ENCODE results near the gene HSPA1A. TPM values are rescaled to one million over a fixed set of nuclear protein-coding genes. Genes with fewer than 3 reads are reported as not detected.

The HSPA1A gene
- total and polyA plus RNA-seq, 9 of the 15 experiments (the other 6 are each of a cell fraction or from before 2014, with no cell fraction given), result 2.2 to 273 (median 107) TPM

DNA sequence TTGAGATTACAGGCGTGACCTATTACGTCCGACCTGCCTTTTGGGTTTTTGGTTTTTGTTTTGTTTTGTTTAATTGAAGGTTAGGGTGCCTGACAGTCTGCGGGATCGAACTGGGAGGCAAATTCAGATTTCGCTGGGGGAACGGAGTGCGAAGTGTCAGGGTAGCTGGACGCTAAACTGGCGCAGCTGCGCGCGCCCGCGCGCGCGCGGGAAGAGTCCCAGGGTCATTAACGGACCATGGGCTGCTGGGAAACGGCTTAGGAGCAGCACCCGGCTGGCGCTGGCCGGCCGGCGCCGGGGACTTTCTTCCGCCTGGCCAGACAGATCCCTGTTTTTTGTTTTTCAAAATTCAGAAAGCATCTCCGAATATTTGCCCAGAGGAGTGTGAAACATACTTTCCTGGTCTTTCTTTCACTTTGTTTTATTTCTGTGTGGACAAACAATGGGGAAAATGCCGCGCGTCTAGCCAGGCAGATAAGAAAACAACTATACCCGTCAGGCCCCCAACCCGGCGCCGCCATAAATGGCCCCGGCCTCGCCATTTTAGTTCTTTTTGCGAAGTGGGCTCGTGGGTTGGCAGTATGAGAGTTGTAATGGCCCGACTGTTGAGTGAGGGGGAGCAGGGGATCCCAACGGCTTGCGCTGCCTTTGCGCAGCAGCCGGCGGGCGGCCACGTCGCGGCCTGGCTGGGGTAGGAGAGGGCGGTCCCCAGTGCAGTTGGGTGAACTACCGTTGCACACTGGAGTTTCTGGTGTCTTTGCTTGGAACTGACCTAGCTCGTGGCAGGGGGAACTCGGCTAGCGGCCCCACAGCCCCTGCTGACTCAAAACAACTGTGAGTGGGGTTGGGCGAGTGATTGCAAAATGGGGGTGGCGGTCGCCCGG is 19.3 kb downstream of the HSPA1A start (continued):
- TF ChIP-seq, protein P1, sequence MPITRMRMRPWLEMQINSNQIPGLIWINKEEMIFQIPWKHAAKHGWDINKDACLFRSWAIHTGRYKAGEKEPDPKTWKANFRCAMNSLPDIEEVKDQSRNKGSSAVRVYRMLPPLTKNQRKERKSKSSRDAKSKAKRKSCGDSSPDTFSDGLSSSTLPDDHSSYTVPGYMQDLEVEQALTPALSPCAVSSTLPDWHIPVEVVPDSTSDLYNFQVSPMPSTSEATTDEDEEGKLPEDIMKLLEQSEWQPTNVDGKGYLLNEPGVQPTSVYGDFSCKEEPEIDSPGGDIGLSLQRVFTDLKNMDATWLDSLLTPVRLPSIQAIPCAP (CRISPR knock-in tag; IDR thresholded peaks at IDR 0.05; ENCODE audit: borderline replicate concordance), result 0 out of 2 replicates have a peak, but pooled peaks have one; percentile 88
- TF ChIP-seq ZNF780A (CRISPR knock-in tag; IDR thresholded peaks at IDR 0.05) (no peak), TARDBP (IDR thresholded peaks at IDR 0.05) (peak; percentile 61; the same call in 1 of the 2 replicates), CXXC5 (CRISPR knock-in tag; IDR thresholded peaks at IDR 0.05) (peak; percentile 99), ZMIZ1 (IDR thresholded peaks at IDR 0.05; ENCODE audit: low read depth in 2 of 2, low read length in 2 of 2) (peak; percentile 46 to 79; a peak in 3 of 4 replicates), CEBPG (CRISPR knock-in tag; IDR thresholded peaks at IDR 0.05) (peak; percentile 82; the same call in 1 of the 2 replicates), CEBPG (tag; conservative IDR thresholded peaks at IDR 0.05 in 1 of 2, IDR thresholded peaks at IDR 0.05 in 1 of 2) (peak; percentile 62 to 81), PHTF2 (CRISPR knock-in tag; IDR thresholded peaks at IDR 0.05) (peak; percentile 50; the same call in 1 of the 2 replicates), ZSCAN29 (IDR thresholded peaks at IDR 0.05) (no peak; the same call in 1 of the 2 replicates), ATF7 (IDR thresholded peaks at IDR 0.05) (peak; percentile 87), ETV5 (CRISPR knock-in tag; IDR thresholded peaks at IDR 0.05; ENCODE audit: low read depth) (peak; percentile 87; the same call in 1 of the 2 replicates), PHF8 (IDR thresholded peaks at IDR 0.05; ENCODE audit: borderline replicate concordance, low read length) (peak; percentile 100), TEAD2 (tag; IDR thresholded peaks at IDR 0.05) (peak; percentile 62), CBX5 (IDR thresholded peaks at IDR 0.05; ENCODE audit: borderline replicate concordance, low read depth) (no peak), JUN (IDR thresholded peaks at IDR 0.05; ENCODE audit: borderline replicate concordance, low read depth, low read length) (peak; percentile 30), JUN (CRISPR knock-in tag; IDR thresholded peaks at IDR 0.05; ENCODE audit: borderline replicate concordance) (peak; percentile 84; the same call in 1 of the 2 replicates)
- TF ChIP-seq, protein P2, sequence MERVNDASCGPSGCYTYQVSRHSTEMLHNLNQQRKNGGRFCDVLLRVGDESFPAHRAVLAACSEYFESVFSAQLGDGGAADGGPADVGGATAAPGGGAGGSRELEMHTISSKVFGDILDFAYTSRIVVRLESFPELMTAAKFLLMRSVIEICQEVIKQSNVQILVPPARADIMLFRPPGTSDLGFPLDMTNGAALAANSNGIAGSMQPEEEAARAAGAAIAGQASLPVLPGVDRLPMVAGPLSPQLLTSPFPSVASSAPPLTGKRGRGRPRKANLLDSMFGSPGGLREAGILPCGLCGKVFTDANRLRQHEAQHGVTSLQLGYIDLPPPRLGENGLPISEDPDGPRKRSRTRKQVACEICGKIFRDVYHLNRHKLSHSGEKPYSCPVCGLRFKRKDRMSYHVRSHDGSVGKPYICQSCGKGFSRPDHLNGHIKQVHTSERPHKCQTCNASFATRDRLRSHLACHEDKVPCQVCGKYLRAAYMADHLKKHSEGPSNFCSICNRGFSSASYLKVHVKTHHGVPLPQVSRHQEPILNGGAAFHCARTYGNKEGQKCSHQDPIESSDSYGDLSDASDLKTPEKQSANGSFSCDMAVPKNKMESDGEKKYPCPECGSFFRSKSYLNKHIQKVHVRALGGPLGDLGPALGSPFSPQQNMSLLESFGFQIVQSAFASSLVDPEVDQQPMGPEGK (CRISPR knock-in tag; IDR thresholded peaks at IDR 0.05; ENCODE audit: borderline replicate concordance), result no peak; the same call in none of the 2 replicates
- TF ChIP-seq, protein P3, sequence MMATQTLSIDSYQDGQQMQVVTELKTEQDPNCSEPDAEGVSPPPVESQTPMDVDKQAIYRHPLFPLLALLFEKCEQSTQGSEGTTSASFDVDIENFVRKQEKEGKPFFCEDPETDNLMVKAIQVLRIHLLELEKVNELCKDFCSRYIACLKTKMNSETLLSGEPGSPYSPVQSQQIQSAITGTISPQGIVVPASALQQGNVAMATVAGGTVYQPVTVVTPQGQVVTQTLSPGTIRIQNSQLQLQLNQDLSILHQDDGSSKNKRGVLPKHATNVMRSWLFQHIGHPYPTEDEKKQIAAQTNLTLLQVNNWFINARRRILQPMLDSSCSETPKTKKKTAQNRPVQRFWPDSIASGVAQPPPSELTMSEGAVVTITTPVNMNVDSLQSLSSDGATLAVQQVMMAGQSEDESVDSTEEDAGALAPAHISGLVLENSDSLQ (IDR thresholded peaks at IDR 0.05), result peak; percentile 62; the same call in 1 of the 2 replicates
